Gastroesophageal sphincter (tissue), 3 donors: ENCODE data around the gene TNFSF10.

Experiments used
- CTCF ChIP-seq, 4 experiments: fragments of 200-600 bp in 2 of 4; fragments of 450-650 bp in 2 of 4; sonication (generic) in 1 of 4; IDR thresholded peaks; one replicate each; pipeline ENCODE4 v1.5.1; 2017 to 2019; ENCODE audit warnings: antibody characterized with exemption in 4 of 4, mild to moderate bottlenecking in 2 of 4, moderate library complexity in 2 of 4
- EP300 ChIP-seq: sonication (generic); formaldehyde crosslinking; IDR thresholded peaks from one replicate; pipeline ENCODE4 v1.6.1; 2017; ENCODE audit warnings: antibody characterized with exemption, mild to moderate bottlenecking
- POLR2A ChIP-seq, 2 donors: fragments of 450-650 bp; IDR thresholded peaks; one replicate each; pipeline ENCODE4 v1.6.1; 2017; ENCODE audit warnings: antibody characterized with exemption in 2 of 2, mild to moderate bottlenecking in 2 of 2, moderate library complexity in 1 of 2
- POLR2AphosphoS5 ChIP-seq: sonication (generic); formaldehyde crosslinking; IDR thresholded peaks from one replicate; pipeline ENCODE4 v1.6.1; 2017; ENCODE audit warnings: antibody characterized with exemption

- TF ChIP-seq CTCF (IDR thresholded peaks at IDR 0.05): no peak
- TF ChIP-seq POLR2AphosphoS5: no peak
- no peak for TF ChIP-seq POLR2A (IDR thresholded peaks at IDR 0.05)
- TF ChIP-seq EP300: no peak
Measured at GRCh38 chr3:172517859-172518466, 5.3 kb downstream of the TNFSF10 start.
